GM18868 (cell line): ENCODE data around the gene POLR3K.

Source experiments
- ATAC-seq: cut with Tn5 transposase; IDR thresholded peaks from one replicate; pipeline ENCODE4 v1.9.1; 2021; ENCODE audit warnings: mild to moderate bottlenecking, moderate library complexity; ENCODE audit not compliant: unreplicated experiment

Gene POLR3K

DNA sequence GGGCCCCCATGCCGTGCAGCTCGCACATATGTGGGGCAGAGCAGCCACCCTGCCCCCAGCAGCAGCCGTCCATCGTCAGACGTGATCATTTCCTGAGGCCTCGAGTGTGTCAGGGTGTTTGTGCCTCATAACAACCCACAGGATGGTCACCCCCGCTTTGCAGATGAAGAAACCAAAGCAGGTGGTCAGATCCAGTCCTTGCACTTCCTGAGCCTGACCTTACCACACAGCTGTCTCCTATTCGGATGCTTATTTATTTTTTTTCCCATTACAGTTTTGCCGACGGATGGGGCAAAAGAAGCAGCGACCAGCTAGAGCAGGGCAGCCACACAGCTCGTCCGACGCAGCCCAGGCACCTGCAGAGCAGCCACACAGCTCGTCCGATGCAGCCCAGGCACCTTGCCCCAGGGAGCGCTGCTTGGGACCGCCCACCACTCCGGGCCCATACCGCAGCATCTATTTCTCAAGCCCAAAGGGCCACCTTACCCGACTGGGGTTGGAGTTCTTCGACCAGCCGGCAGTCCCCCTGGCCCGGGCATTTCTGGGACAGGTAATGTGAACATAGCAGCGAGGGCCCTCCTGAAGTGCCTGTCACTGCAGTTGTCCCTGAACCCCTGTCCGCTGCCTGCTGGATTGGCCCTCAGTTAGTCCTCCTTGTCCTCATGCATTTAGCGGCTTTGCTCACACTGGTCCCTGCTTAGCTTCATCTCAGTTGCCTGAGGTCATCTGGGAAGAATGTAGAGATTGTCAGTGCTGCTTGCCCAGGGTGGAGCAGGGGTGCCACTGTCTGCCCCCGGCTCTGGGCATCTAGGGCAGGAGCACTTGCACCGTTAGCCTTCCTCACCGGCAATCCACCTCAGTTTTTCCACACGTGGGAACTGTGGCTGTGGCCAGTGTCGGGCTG lies 26.0 kb upstream of the POLR3K start:
- ATAC-seq = no peak

DNA sequence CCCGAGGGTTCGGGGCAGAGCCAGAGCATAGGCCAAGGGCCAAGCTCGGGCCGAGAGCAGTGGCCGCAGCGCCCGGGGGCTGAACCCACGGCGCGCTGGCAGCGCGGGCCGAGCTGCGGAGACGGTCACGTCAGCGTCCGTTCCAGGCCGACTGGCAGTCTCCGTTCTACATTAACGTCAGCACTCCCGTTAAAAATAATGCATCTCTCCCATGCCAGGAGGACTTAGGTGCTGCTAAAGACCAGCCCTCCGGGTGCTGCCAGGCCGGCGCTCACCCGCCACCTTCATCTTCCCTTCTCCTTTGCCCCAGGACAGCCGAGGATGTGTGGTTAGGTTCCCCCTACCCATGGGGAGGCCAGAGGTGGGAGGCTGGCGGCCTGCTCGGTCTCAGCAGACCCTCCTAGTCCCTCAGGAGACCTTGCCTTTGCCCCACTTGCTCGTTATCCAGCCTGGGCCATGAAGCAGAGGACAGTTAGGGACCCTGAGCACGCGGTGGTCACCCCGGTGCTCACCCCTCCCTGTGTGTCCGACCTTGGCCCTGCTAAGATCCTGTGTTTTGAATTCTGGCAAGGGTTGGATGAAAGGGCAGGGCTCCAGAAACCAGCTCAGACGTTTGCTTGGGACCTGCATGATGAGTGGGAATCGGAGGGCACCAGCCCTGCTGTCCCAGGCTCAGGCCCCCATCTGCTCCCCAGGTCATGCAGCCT lies 25.2 kb upstream of the POLR3K start:
- no peak for ATAC-seq

DNA sequence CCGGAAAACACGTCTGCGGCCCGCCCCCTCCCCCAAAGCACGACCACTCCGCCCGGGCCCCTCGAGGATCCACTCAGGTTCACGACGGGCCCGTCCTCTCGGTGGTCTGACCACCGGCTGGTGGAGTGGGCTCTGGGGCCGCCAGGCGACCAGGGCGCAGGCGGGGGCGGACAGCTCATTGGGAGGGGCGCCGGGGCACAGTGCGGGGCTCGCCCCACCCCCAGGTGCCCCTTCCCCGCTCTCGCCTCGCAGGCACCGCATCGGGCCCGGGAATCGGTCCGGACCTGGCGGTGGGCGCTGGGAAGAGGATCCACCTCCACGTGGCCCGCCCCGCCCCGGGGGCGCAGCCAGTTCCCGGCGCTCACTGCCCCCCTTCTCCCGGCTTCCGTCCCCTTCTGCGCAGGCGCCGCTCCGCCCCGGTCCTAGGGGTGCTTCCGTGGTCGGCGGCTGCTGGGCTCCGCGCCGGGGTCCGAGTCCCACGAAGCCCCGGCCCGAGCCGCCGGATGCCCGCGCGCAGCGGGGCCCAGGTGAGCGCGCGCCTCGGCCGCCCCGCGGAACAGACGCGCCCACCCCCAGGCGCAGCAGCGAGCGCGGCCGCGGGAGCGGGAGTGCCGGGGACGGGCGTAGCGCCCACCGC lies 24.5 kb upstream of the POLR3K start, which contains the start of gene MPG:
Gene MPG (plus strand): TSS at position 419 of the 637 bp plus-strand sequence. CDS start 85 bp downstream, at position 504.
- no peak for ATAC-seq

DNA sequence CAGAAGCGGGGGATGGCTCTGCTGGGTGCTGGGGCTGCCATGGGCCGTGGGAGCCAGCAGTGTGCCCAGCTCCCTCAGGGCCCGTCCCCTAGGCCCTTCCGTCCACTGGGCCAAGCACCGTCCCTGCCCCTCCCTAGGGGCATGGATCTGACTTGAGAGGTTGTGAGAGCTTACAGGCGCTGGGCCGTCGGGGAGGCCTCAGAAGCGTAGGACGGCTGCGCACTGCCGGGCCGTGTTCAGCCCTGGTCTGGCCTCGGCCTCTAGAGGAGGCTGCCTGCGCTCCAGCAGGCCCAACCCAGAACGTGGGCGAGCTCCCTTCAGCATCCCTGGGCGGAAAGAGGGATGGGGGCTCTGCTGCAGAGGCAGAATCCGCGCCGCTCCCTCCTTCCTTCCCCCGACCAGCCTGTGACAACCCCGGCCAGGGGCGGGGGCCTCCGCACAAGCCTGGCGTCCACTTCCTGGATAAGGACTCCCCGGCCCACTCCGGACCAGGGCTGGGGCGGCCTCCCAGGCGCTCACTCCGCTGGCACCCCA lies 23.9 kb upstream of the POLR3K start:
- no peak for ATAC-seq

DNA sequence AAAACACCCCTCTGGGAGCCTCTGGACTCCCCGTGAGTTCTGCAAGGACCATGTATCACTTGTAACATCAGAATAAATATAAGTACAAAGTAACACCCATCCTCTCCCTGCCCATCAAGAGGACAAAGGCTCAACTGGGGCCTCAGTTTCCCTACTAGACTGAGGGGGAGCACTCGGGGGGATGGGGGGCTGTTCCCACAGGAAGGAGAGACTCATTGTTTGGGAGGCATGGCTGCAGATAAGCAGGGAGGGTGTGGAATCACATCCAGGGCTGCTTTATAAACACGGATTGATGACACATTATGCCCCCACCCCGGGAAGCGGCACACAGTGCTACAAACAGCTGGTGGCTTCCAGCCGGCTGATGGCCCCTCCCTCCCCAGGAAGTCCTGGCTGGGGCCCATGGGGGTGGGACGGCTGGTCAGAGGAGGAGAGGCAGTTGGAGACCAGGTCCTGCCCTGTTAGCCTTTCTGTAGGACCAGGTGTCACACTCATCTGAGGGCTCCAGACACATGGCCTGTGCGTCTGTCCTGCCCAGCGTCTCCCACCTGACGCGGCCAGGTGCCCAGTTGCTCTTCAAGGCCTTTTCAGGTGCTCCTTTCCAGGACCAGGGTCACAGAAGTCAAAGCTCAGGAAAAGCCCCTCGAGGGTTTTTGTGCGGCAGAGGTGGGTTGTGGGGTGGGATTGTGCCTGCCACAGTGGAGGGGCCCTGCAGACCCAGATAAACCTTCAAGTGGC lies 23.3 kb upstream of the POLR3K start:
- no peak for ATAC-seq

DNA sequence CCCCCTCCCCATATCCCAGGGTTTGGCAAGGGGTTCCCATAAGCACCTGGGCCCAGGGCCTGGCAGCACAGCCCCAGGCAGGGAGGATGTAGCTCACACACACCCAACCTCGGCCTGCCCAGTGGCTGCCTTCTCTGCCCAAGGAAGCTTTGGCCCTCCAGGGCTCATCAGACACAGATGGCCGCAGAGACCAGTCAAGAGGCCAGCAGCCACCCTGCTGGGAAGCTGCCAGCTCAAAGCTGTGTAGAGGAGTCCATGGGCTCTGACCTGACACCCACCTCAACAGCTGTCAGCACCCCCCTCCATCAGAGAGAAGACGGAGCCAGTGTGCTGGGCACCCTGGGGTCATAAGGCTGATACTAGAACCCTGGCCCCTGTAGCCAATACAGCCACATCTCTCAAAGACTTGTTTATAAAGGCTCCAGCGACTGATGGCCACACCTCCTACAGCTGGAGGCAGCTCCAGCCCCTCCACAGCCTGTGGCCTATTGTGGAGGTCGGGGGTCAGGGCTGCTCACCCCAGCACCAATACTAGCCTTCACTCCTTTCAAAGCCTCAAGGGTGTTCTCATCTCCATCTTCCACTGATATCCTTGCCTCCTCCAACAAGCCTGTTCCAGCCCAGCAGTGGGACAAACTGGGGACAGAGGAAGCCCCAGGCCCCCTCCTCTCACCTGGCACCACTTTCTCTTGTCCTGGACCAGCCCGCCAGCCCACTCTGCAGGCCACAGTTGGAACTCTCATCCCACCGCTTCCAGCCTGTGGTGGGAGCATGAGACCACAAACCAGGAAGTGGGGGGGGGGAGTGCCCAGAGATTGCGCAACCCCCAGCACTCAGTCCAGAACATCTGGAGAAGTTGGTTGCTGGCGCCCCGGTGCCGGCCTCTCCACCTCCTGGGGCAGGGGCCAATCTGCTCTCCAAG lies 22.4 kb upstream of the POLR3K start:
- no peak for ATAC-seq

DNA sequence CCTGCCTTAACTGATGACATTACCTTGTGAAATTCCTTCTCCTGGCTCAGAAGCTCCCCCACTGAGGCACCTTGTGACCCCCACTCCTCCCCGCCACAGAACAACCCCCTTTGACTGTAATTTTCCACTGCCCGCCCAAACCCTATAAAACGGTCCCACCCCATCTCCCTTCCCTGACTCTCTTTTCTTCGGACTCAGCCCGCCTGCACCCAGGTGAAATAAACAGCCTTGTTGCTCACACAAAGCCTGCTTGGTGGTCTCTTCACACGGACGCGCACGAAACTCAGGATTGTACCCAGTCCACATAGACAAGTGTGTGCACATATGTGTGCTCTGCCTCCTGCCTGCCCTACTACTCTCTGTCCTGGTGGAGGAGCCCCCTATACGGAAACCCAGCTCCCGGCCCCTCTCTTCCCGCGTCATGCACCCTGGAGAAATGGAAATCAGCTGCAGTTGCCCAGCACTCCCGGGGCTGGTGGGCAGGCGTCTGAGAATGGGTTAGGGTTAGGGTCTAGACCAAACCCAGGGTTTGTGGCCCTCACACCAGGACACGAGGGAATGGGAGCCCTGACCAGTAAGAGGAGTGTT lies 21.4 kb upstream of the POLR3K start:
- no peak for ATAC-seq

DNA sequence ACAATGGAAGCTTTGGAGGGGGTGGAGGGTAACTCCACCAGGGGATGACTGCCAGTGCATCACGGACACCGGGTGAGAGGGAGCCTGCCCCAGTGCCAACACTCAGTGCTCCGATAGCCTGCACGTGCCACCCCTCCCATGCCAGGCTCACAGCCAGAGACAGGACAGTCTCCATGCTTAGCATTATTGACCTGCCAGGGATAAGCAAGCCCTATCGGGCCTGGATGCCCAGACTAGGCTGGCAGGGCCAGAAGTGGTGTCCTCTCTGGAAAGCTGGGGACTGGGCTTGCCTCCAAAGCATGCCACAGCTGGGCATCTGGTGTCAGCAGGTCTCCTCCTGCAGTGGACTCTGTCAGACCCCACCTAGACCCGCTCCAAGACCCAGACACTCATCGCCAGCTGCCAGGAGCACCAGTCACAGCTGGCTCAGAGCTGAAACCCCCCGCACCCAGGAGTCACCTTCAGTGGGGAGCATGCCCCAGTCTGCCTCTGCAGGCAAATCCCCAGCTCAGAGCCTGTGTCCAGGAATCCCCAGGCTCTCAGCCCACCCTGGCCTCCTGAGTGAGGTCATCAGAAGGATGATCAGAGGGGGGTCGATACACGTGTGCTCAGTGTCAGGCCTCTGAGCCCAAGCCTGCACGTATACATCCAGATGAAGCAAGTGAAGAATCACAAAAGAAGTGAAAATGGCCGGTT lies 20.8 kb upstream of the POLR3K start:
- no peak for ATAC-seq

DNA sequence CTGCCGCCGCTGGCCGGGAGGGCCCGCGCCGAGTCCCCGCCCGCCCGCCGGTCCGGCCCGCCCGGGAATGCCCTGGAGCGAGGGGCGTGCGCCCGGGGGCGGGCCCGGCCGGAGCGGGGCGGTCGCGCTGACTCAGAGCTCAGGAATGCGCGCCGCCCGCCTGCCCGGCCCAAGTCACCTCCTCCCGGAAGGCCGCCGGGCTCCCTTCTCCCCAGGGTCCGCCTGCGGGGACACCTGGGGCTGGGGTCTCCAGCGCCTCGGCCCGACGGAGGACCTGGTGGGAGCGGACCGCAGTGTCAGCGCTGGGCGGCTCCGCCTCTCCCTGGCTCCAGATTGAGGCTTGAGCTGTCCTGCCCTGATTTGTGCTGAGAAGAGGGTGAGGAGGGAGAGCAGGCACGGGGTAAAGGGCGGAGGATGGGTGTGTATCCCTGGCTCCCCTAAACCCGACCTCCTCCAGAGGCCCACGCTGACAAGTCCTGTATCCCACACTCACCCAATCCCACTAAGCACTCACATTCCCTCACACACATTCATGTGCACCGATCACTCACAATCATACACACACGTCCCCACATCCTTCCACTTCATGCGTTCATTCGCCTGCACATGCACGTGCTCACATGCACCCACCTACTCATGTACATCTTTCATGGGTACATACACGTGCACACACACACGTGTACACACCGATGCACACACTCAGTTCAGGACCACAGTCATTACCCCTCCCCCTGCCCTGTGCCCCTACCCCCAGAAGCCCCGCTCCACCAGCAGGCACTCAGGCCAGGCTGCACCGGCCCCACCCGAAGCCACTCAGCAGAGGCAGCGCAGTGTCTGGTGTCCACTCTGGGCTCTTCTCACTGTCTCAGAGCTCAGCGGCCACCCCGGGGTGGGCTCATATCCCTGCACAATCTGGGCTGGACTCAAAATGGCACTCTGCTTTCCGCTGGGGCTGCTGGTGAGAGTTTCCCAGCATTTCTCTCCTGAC lies 19.4 kb upstream of the POLR3K start, which contains the start of gene RHBDF1:
Gene RHBDF1 (minus strand): TSS at position 71 of the 988 bp plus-strand sequence. CDS start 7,616 bp downstream, outside the sequence.
- no peak for ATAC-seq

DNA sequence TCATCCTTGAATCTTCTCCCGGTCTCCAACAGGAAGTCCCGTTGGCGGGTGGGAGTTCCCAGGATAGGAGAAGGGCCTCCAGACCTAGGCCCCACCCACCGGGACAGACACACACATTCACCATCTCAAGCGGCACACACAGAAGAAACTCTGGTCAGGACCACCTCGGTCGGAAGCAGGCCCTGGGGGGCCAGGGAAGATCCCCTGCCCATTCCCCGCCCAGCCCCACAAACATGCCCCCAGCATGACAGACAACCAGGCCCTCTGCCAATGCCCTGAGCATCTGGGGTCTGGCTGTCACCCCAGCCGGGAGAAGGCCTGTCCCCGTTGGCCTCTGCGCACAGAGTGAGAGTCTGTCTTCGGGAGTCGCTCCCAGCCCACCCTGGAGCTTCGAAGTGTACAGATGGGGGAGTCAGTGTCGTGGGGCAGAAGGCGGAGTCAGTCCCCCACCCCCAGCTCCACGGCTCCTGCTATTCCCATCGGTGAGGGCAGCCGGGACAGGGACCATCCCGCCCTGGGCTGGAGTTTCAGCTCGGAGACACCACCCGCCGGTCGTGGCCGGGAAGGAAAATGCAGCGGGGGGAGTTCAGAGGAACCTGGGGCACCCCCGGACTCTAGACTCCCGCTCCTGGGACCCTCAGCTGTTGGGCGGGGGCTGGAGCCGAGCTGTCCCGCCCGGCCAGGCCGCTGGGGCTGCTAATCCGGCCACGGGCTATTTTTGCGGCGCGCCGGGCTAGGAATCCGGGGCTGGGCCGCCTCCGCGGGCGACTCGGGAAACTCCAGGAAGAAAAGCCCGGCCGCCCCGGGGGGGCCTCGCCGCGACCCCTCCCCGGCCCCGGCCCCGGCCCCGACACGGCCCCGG lies 18.4 kb upstream of the POLR3K start:
- no peak for ATAC-seq

DNA sequence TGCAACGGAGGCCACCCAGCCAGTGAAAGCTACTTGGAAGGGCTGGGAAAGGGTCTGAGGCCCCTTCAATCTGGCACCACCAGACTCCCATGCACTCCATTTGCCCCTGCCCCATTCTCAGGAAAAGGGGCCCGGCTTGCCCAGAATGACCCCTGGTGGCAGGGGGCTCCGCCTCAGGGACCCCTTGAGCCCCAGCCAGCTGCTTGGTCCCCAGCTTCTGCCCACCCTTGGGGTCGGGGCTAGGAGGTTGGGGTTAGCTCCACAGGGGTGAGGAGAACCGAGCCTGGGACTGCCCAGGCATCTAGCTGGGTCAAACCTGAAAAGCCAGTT lies 17.8 kb upstream of the POLR3K start:
- no peak for ATAC-seq

DNA sequence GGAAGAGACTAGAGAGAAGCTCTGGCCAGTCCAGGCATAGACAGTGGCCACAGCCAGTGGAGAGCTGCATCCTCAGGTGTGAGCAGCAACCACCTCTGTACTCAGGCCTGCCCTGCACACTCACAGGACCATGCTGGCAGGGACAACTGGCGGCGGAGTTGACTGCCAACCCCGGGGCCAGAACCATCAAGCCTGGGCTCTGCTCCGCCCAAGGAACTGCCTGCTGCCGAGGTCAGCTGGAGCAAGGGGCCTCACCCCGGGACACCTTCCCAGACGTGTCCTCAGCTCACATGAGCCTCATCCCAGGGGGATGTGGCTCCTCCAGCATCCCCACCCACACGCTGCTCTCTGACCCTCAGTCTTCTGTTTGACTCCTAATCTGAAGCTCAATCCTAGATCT lies 15.8 kb upstream of the POLR3K start:
- ATAC-seq = no peak

DNA sequence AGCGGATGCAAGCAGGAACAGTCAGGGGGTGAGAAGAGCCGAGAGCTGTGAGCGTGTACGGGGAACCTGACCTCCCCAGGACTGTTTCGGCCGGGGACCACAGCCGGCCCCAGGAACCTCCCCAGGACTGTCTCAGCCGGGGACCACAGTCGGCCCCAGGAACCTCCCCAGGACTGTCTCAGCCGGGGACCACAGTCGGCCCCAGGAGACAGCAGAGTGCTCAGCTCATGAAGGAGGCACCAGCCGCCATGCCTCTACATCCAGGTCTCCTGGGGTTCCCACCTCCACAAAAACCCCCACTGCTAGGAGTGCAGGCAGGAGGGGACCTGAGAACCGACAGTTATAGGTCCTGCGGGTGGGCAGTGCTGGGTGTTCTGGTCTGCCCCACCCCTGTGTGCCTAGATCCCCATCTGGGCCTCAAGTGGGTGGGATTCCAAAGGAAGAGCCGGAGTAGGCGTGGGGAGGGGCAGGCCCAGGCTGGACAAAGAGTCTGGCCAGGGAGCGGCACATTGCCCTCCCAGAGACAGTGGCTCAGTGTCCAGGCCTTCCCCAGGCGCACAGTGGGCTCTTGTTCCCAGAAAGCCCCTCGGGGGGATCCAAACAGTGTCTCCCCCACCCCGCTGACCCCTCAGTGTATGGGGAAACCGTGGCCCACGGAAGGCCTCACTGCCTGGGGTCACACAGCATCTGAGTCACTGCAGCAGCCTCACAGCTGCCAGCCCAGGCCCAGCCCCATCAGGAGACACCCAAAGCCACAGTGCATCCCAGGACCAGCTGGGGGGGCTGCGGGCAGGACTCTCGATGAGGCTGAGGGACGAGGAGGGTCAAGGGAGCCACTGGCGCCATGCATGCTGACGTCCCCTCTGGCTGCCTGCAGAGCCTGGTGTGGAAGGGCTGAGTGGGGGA lies 14.7 kb upstream of the POLR3K start:
- no peak for ATAC-seq

DNA sequence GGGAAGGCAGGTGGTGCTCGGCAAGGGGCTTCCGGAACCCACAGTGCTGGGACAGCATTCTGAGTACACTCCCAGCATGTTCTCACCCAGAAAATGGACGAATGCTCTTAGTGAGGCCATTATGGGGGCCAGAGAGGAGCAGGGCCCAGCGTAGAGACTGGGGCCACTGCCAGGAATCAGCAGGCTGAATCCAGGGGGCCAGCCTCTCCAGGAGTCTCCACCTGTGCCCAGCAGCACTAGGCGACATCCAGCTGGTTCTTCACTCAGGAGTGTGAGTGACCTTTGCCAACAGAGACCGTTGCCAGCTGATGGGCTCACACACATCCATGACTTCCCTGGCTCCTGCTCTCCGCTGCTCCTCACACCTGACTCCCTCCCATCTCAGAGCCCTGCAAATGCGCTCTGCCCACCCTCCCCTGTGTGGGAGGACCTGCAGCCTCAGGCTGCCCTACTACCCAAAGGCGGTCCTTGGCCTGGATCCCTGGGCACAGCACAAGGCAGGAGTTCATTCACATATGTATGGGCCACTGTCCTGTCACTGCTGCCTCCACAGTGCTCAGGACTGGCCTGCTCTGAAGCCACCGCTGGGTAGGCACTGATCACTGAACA lies 13.9 kb upstream of the POLR3K start:
- no peak for ATAC-seq
